Cortex of kidney (tissue), 1 donor: ENCODE results near the gene CNTNAP3.
"Not testable (repeated sequence)": the region's sequence is repeated elsewhere in the genome, so short reads cannot be mapped to it uniquely, and the experiment has no call there.

Experiments
- DNase-seq: peaks from one replicate; lab custom pipeline; 2025; lab: John Stamatoyannopoulos, UW

Gene CNTNAP3

DNA sequence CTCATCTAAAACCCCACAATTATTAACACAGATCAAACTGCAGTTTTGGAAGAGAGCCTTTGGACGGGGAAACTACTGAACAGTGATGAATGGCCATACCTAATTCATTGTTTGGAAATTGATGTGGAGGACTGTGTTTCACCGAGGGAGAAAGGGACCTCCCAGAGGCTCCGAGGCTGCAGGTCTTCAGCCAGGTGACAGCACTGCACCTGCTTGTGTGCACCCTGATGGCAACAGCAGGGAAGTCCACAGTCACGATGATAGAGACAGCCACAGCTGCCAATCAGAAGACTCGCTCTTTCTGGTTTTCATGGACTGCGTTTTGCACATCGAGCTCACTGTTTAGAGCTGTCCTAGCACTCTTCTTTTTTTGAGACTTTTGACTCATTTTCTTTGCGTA, 214.4 kb downstream of the CNTNAP3 start:
- not testable (repeated sequence) for DNase-seq

GRCh38 chr9:39067683-39068082, 220.3 kb downstream of the CNTNAP3 start:
- DNase-seq: not testable (repeated sequence)

DNA sequence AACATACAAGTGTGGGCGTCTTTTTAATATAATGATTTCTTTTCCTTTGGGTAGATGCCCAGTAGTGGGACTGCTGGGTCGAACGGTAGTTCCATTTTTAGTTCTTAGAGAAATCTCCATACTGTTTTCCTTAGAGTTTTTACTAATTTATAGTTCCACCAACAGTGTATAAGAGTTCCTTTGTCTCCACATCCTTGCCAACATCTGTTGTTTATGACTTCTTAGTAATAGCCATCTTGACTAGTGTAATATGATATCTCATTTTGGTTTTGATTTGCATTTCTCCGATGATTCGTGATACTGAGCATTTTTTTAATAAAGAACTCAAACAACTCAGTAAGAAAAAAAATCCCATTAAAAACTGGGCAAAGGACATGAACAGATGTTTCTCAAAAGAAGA, 225.0 kb downstream of the CNTNAP3 start:
- DNase-seq: not testable (repeated sequence)

GRCh38 chr9:39054453-39054852, 233.5 kb downstream of the CNTNAP3 start:
- not testable (repeated sequence) for DNase-seq

DNA sequence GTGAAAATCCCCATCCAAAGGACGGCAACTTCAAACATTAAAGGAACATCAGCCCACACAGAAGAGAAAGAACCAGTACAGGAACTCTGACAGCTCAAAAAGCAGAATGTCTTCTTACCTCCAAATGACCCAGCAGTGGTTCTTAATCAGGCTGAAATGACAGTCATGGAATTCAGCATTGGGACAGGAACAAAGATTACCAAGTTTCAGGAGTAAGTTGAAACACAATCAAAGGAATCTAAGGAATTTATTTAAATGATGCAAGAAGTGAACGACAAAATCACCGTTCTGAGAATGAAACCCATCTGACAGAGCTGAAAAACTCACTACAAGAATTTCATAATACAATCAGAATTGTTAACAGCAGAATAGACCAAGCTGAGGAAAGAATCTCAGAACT, 241.1 kb downstream of the CNTNAP3 start:
- DNase-seq: not testable (repeated sequence)

GRCh38 chr9:39042352-39042803, 245.6 kb downstream of the CNTNAP3 start:
- DNase-seq: not testable (repeated sequence)

DNA sequence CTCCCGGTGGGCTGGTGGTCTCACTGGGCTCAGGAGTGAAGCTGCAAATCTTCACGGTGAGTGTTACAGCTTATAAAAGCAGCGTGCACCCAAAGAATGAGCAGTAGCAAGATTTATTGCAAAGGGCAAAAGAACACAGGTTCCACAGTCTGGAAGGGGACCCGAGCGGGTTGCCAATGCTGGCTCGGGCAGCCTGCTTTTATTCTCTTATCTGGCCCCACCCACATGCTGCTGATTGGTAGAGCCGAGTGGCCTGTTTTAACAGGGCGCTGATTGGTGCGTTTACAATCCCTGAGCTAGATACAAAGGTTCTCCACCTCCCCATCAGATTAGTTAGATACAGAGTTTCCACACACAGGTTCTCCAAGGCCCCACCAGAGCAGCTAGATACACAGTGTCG, 246.2 kb downstream of the CNTNAP3 start:
- not testable (repeated sequence) for DNase-seq

GRCh38 chr9:39039148-39039547, 248.8 kb downstream of the CNTNAP3 start:
- DNase-seq: not testable (repeated sequence)

GRCh38 chr9:39038221-39038620, 249.7 kb downstream of the CNTNAP3 start:
- not testable (repeated sequence) for DNase-seq

GRCh38 chr9:39033849-39034248, 254.1 kb downstream of the CNTNAP3 start:
- not testable (repeated sequence) for DNase-seq

DNA sequence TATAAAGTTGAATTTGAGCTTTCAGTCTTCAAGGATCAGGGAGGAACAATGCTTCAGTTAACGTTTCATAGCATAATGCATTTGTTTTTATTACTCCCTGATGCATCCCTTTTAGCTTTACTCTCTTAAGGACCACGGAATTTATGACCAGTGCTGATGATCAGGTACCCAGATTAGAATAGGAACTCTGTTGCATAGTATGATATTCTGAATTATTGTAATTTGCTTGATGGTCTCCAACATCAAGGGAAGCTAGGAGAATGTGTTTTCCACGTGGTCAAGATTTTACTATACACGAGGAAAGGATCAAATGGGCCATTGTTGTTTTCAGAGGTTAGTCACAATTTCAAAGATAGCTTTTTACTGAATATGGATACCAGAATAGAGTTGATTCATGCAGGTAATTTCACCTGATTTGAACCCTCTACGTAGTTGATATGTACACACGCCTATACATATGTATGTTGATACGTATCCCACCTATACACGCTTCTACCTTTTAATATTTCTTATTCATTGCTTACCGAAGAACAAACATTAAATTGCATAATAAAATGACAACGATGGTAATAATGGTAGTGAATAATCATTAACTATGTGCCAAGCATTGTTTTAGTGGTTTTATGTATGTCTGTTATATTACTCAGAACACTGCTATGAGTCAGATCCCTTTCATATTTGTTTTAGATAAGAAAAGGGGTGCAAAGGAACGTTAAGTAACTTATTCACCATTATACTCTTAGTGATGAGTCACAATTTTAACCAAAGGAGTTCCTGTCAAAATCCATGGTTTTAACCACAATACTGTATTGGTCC, 257.6 kb downstream of the CNTNAP3 start:
- not testable (repeated sequence) for DNase-seq

GRCh38 chr9:39028855-39029254, 259.1 kb downstream of the CNTNAP3 start:
- not testable (repeated sequence) for DNase-seq

- DNase-seq: not testable (repeated sequence)
Measured at GRCh38 chr9:39028168-39028567, 259.8 kb downstream of the CNTNAP3 start.

- DNase-seq: not testable (repeated sequence)
Measured at GRCh38 chr9:39025911-39026588, 261.9 kb downstream of the CNTNAP3 start.
